RWPE1 (cell line): ENCODE results near the gene ATP6V1A.

ENCODE experiments used
- CTCF ChIA-PET: fragments of 350-600 bp; sonication (Branson Sonifier 250); formaldehyde crosslinking; extraction: SDS; loops from one replicate; lab custom pipeline; 2021; lab: Yijun Ruan, JAX
- POLR2A ChIA-PET: fragments of 400-600 bp; formaldehyde crosslinking; extraction: SDS; loops from one replicate; lab custom pipeline; 2020; ENCODE audit warnings: antibody characterized with exemption; ENCODE audit not compliant: low non-redundant PET; lab: Yijun Ruan, JAX
- DNase-seq: peaks from one replicate; pipeline ENCODE4 v3.0.0; 2012; ENCODE audit warnings: low spot score
- H3K27ac ChIP-seq: fragments of 450-650 bp; 2 replicates; pipeline ENCODE4 v1.5.1; 2017
- TF ChIP-seq, protein P1 (sequence below): fragments of 450-650 bp; conservative IDR thresholded peaks from 2 replicates; pipeline ENCODE4 v1.5.1; 2017; ENCODE audit warnings: low read depth, mild to moderate bottlenecking

Gene ATP6V1A

DNA sequence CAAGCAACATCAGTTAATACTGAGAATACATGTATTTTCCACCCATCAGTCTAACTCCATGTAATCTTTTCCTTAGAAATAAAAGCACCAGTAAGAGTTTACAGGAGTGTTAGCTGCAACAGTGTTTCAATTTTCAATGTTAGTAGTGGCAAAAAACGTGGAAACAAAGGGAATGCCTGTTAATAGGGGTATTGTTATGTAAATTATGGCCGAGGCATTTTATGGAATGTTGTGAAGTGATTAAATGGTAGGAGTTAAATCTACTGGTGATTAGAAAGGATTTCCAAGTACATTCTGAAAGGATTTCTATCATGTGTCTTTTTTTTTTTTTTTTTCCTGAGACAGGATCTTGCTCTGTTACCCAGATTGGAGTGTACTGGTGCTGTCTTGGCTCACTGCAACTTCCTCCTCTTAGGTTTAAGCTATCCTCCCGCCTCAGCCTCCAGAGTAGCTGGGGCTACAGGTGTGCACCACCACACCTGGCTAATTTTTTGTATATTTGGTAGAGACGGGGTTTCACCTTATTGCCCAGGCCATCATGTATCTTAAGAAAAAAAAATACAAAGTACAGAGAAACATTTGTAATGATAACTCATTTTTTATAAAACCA, 6.6 kb downstream of the ATP6V1A start:
- POLR2A ChIA-PET, result no interaction called here
- TF ChIP-seq, protein P1, sequence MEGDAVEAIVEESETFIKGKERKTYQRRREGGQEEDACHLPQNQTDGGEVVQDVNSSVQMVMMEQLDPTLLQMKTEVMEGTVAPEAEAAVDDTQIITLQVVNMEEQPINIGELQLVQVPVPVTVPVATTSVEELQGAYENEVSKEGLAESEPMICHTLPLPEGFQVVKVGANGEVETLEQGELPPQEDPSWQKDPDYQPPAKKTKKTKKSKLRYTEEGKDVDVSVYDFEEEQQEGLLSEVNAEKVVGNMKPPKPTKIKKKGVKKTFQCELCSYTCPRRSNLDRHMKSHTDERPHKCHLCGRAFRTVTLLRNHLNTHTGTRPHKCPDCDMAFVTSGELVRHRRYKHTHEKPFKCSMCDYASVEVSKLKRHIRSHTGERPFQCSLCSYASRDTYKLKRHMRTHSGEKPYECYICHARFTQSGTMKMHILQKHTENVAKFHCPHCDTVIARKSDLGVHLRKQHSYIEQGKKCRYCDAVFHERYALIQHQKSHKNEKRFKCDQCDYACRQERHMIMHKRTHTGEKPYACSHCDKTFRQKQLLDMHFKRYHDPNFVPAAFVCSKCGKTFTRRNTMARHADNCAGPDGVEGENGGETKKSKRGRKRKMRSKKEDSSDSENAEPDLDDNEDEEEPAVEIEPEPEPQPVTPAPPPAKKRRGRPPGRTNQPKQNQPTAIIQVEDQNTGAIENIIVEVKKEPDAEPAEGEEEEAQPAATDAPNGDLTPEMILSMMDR, result no peak

DNA sequence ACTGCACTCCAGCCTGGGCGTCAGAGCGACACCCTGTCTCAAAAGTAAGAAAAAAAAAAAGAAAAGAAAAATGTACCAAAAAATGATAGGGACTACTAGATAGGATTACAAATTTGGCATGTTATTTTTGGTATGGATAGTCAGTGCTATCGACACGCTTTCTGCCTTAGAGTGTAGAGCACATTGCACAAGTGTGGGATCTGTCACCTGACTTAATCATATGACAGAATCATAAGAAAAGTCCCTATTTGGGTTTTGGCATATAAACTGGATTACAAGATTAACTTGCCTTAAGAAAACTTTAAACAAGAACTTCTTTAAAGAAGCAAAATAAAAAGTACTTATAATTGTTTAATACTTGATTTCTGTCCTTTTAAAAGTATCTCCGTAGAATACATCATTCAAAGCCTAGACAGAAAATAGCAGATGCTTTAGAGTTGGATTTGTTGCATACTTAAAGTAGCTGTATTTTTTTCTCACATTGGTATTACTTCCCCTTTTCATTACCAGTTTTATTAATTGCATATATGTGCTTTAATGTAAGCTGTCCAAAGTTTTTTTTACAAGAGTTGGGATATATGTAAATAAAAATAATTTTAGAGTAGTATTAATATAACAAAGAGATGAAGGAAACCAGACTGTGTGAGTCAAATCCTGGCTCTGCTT, 7.8 kb downstream of the ATP6V1A start:
- POLR2A ChIA-PET, result no interaction called here
- TF ChIP-seq, protein P1, result no peak
- no peak for DNase-seq
- CTCF ChIA-PET, result no interaction called here
- no peak overlapping the region for H3K27ac ChIP-seq

More for the DNA sequence above, 6.6 kb downstream of the ATP6V1A start:
- CTCF ChIA-PET, result interaction anchor here (0.6 kb wide), 1 partner anchor 856 kb away, joined by 3 read pairs; no protein-coding TSS in a partner anchor
- no peak overlapping the region for H3K27ac ChIP-seq
- DNase-seq, result no peak

DNA sequence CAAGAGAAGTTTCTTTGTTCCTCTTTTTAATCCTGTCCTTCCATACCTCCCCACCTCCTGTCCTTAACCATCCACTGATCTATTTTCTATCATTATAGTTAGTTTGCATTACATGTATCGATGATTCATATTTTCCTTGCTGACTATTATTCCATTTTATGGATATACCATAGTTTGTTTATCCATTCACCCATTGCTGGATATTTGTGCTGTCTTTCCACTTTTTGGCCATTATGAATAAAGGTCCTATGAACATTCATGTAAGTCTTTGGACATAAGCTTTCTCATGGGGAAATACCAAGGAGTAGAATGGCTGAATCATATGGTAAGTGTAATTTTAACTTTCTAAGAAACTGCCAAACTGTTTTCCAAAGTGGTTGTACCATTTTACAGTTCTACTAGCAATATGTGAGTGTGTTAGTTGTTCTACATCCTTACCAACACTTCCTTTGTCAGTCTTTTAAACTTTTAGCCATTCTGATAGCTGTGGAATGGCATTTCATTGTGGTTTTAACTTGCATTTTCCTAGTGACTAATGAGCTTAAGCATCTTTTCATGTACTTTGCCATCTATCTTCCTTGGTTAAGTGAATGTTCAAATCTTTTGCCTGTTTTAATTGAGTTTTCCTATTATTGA, 11.7 kb downstream of the ATP6V1A start:
- no peak for DNase-seq
- no peak overlapping the region for H3K27ac ChIP-seq
- TF ChIP-seq, protein P1, result no peak
- ChIA-PET CTCF (no interaction called here), POLR2A (no interaction called here)

DNA sequence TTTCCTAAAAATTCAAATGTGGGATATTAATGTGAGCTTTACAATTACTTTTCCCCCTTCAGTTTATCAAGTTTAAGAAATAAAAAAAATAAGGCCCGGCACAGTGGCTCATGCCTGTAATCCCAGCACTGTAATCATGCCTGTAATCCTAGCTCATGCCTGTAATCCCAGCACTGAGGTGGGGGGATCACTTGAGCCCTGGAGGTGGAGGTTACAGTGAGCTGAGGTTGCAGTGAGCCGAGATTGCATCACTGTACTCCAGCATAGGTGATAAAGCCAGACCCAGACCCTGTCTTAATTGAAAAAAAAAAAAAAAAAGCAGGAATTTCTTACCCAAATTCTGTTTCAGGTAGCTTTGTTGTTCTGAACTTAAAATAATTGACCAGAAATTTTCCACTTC, 17.9 kb downstream of the ATP6V1A start:
- TF ChIP-seq, protein P1, result no peak
- no peak overlapping the region for H3K27ac ChIP-seq
- no peak for DNase-seq
- ChIA-PET POLR2A (no interaction called here), CTCF (interaction anchor here (0.6 to 0.9 kb wide), 4 partner anchors 14 to 112 kb away, joined by 3 to 5 read pairs (median 4); no protein-coding TSS in a partner anchor)

DNA sequence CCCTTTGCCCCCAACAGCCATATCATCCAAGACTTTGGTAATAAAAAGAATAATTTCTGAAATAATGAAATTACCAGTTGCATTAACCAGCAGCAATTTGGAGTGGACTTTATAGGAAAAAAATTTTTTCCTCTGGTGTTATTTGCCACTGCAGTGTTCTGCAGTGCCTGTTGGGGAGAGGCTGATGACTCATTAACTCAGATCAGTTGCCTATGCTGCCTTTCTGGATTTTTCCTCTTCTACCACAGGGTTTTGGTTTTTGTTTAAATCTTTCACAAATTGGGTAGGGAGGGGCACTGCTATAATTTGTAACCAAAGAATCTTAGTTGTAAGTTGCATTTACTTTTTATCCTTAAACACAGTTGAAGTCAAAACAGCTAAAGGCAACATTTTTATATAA, 22.7 kb downstream of the ATP6V1A start:
- no peak overlapping the region for H3K27ac ChIP-seq
- ChIA-PET POLR2A (no interaction called here), CTCF (interaction anchor here (0.6 kb wide), 1 partner anchor 122 kb away, joined by 4 read pairs; no protein-coding TSS in a partner anchor)
- DNase-seq, result peak; percentile 55
- TF ChIP-seq, protein P1, result no peak

DNA sequence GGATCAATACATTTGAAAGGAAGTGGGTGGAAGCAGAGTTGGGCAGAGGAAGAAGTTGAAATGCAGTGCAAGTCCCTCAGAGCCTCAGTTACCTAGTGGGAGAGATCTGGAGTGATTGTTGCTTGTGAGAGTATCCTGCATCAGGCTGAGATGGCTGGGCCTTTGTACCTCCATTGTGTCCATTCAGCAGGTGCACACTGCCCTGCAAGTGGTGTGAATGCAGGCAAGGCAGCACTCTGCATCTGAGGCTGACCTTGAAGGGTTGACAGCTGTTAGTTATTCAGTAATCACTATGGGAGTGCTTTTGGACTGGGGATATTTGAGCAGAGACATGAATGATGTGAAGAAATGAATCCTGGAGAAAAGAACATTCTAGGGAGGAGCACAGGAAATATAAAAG, 25.2 kb downstream of the ATP6V1A start:
- H3K27ac ChIP-seq, result no peak overlapping the region
- DNase-seq, result no peak
- ChIA-PET CTCF (no interaction called here), POLR2A (no interaction called here)
- TF ChIP-seq, protein P1, result no peak
